Spleen (tissue), 7 donors: ENCODE results near the gene IRS2.

Experiments
- POLR2A ChIP-seq, 3 donors: fragments of 450-650 bp; IDR thresholded peaks; one replicate each; pipeline ENCODE4 v1.5.1; 2017; ENCODE audit warnings: antibody characterized with exemption in 3 of 3, mild to moderate bottlenecking in 1 of 3
- TF ChIP-seq, protein P1 (sequence below), 11 experiments: fragments of 200-600 bp in 7 of 11; fragments of 450-650 bp in 4 of 11; sonication (generic) in 4 of 11; IDR thresholded peaks in 8 of 11; conservative IDR thresholded peaks in 3 of 11; 1 replicate in 7 of 11; 2 replicates in 4 of 11; pipeline versions ENCODE4 v1.4.0 to v1.8.0; 2016 to 2021; ENCODE audit warnings: antibody characterized with exemption in 11 of 11, inconsistent platforms in 4 of 11, mild to moderate bottlenecking in 1 of 11
- donor health status: DM: no; HTN: no; CAD: no; lungs with moderate emphysema.
- donor health status: DM: no; HTN: no; CAD: no.
- donor health status: DM: no; HTN: no; CAD: no.

GRCh38 chr13:109802936-109803335 is 16.6 kb upstream of the IRS2 start:
- TF ChIP-seq, protein P1, sequence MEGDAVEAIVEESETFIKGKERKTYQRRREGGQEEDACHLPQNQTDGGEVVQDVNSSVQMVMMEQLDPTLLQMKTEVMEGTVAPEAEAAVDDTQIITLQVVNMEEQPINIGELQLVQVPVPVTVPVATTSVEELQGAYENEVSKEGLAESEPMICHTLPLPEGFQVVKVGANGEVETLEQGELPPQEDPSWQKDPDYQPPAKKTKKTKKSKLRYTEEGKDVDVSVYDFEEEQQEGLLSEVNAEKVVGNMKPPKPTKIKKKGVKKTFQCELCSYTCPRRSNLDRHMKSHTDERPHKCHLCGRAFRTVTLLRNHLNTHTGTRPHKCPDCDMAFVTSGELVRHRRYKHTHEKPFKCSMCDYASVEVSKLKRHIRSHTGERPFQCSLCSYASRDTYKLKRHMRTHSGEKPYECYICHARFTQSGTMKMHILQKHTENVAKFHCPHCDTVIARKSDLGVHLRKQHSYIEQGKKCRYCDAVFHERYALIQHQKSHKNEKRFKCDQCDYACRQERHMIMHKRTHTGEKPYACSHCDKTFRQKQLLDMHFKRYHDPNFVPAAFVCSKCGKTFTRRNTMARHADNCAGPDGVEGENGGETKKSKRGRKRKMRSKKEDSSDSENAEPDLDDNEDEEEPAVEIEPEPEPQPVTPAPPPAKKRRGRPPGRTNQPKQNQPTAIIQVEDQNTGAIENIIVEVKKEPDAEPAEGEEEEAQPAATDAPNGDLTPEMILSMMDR (IDR thresholded peaks at IDR 0.05 in 8 of 11, conservative IDR thresholded peaks at IDR 0.05 in 3 of 11): no peak
- no peak for TF ChIP-seq POLR2A (IDR thresholded peaks at IDR 0.05)
